GM19043 (cell line): Measurements from ENCODE around the gene TXNRD1.

Experiments used
- ATAC-seq: cut with Tn5 transposase; IDR thresholded peaks from one replicate; pipeline ENCODE4 v1.9.1; 2021; ENCODE audit warnings: low read depth; ENCODE audit not compliant: unreplicated experiment

The TXNRD1 gene

GRCh38 chr12:104297477-104298113, 82.0 kb downstream of the TXNRD1 start:
- no peak for ATAC-seq

DNA sequence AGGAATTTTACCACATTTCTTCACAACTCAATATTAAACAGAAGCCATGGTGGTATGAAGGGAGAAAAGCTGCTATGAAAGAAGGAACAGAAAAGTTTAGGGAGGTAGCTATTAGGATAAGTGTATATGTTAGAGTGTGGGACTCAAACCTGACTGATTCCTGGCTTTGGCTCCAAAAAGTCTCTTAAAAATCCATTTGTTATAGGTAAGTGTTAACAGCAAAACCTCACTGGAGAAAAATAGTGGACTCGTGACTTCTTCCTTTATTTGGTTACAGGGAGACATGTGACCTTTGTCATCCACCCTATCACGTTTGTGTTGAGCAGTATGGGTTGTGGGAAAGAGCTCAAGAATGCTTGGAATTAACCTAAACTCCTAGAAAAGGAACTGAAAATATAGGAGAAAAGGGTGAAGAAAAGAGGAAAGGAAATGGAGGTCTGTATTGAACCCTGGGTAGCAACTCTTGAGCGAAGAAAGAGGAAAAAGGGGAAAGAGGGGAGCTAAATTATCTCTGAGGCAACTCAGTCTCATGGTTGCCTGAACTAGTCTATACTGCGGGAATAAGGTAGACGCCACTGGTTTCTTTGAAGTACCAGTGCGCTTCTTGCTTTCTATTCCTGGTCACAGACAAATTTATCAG, 84.4 kb downstream of the TXNRD1 start:
- no peak for ATAC-seq

DNA sequence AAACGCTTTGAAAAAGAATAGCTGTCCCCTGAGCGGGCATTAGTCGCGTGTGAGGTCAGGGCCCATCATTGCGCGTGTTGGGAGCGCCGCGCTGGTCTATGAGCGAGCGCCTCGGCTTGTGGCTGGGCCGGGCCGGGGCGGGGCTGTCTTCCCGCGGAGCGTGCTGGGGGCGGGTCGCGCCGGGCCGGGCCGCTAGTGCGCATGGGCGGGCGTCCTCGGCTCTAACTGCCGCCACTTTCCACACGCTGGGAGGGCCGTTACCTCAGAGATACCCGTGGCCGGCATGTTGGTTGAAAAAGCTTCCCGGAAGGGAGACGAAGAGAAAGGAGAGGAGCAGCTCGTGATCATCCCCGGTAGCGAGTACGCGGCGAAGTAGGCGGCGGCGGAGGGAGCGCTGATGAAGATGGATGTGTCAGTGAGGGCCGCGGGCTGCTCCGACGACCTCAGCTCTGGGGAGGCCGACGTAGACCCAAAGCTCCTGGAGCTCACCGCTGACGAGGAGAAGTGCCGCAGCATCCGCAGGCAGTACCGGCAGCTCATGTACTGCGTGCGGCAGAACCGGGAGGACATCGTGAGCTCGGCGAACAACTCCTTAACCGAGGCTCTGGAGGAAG, 88.1 kb downstream of the TXNRD1 start, which contains the start of gene EID3:
Gene EID3, plus strand, starts transcription at position 202 of the 614 bp plus-strand sequence. Its CDS starts 196 bp downstream, at position 398.
- ATAC-seq, result peak; percentile 87

DNA sequence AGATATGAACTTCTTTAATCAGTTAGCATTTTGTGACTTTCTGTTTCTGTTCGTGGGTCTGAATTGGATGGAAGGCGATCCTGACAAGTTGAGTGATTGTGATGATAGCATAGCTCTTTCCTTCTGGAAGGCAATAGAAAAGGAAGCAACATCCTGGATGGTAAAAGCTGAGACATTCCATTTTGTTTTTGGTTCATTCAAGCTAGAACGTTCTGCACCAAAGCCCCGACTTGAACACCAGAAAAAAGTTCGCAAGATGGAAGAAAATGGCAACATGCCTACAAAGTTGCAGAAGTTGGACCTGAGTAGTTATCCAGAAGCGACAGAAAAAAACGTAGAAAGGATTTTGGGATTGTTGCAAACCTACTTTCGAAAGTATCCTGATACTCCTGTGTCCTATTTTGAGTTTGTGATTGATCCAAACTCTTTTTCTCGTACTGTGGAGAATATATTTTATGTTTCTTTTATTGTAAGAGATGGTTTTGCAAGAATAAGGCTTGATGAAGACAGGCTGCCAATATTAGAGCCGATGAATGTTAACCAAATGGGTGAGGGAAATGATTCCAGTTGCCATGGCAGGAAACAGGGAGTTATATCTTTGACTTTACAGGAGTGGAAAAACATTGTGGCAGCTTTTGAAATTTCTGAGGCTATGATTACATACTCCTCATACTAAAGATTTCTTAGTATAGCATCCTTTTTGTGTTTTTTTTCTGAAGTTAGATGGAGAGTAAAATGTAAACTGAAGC, 88.9 kb downstream of the TXNRD1 start:
- ATAC-seq, result no peak

DNA sequence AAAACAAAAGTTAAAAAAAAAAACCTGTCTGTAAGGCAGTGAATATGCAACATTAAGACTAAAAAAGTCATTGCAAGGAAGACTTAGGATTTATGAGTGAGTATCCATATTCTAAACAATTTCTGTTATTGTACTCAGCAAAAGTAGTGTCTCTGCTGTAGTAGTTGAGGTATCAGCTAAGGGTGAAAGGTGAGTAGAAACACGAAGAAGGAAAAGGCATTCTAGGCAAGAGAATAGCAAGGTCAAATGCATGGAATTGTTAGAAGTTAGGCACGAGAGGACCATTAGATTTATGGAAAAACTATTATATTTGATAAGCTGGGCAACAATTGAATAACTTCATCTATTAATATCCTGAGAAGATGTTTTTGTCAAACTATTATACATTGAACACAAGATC, 89.8 kb downstream of the TXNRD1 start:
- ATAC-seq, result no peak

DNA sequence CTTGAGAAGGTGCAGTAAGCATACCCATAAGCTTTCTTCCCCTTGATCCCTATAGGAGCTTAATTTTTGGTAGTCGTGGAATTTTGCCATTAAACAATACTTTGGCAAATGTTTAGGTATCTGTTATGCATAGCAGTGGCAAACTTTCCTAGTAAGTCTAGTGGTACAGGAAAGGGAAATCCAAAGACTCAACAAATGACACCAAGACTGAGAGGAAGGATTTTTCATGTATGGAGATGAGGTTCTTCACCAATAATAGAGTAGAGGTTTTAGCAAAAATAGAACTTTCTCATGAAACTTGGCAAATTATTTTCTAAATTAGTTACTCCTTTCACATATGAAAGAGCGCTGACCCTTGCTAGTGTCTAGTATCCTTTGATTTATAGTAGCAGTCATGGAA, 90.8 kb downstream of the TXNRD1 start:
- no peak for ATAC-seq

- no peak for ATAC-seq
Observed at GRCh38 chr12:104306943-104307654, 91.5 kb downstream of the TXNRD1 start.

DNA sequence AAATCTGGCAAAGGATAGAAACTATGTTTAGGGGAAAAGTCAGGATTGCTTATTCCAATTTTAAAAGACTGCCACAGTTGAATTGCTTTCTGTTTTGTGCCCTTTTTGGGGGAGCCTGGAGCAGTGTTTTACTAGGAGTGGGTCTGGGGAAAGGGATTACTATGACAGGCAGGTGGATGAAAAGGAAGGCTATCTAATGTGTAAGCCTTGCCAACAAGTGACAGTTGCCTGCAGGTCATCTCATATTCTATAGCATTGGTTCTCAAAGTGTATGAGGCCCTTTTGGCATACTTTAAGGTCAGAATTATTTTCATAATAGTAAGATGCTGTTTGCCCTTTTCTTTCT, 92.0 kb downstream of the TXNRD1 start:
- no peak for ATAC-seq

DNA sequence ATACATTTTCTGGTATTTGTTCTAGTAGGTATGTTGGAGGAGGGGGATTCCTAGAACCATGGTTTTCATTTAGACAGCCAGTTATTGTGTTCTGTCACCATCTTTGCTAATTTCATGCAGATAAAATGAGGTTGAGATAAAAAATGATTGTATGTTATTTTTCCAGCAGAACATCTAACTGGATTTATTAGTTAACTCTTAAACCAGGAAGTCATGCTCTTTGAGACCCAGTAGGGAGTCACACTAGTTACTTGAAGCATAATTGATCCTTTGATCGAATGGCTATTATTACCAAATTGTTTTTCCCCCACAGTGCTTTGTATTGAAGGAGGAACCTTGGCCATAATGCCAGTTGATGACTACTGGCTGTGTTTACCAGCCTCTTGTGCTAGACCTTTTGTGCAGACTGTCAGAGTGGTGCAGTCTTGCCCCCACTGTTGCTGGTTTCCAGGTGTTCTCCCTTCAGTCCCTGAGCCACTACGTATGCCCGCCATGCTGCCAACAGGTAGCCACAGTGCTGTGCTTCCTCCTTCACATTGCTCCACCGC, 93.9 kb downstream of the TXNRD1 start:
- ATAC-seq, result no peak

DNA sequence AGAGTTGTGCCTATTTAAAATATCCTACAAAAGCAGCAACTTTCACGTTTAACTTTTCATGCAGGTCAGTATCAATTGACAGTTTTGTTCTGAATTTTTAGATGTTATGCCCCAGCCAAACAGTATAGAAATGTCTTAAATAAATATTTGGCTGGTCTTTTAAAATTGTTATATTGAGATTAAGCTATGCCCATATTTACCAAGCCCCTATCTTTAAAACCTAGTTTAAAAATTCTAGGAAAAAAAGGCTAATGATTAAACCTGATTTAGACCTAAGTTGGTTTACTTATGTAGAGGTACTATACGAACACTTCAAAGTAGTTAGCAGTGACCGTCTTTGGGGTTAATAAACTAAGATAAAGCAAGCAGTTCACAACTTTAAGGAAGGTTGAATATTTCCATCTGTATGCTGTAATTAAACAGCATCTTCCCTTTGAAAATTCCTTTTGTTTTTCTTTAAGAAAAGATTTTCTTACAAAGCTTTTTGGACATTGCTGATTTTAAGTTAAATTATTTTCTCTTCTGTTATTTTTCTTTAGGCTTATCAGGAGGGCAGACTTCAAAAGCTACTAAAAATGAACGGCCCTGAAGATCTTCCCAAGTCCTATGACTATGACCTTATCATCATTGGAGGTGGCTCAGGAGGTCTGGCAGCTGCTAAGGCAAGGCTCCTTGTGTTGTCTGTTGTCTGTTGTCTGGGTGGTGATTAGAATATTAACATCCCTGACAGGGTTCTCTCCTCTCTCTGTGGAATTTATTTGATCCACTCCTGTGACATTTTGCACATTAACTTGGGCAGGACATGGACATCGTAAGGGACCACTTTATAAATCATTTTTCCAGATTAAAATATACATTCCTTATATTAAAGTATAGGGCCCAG, 95.4 kb downstream of the TXNRD1 start:
- no peak for ATAC-seq

- no peak for ATAC-seq
Observed at GRCh38 chr12:104312202-104312601, 96.6 kb downstream of the TXNRD1 start.

DNA sequence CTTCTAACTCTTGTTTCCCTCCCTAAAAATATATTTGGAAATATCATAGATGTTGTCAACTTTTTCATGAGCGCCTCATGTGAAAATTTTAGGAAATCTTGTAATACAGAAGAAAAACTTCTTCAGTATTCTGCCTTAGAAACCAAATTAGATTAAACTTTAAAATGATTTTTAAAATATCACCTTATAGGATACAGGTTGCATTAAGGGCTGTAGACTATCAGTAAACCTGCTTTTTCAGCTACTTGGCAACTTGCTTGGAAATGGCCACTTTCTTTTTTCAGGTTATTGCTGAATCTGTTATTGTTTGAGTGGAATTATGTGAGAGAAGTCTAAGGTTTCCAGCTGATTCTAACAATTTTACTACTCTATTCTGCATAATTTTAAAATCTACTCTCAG, 97.1 kb downstream of the TXNRD1 start:
- ATAC-seq, result no peak

DNA sequence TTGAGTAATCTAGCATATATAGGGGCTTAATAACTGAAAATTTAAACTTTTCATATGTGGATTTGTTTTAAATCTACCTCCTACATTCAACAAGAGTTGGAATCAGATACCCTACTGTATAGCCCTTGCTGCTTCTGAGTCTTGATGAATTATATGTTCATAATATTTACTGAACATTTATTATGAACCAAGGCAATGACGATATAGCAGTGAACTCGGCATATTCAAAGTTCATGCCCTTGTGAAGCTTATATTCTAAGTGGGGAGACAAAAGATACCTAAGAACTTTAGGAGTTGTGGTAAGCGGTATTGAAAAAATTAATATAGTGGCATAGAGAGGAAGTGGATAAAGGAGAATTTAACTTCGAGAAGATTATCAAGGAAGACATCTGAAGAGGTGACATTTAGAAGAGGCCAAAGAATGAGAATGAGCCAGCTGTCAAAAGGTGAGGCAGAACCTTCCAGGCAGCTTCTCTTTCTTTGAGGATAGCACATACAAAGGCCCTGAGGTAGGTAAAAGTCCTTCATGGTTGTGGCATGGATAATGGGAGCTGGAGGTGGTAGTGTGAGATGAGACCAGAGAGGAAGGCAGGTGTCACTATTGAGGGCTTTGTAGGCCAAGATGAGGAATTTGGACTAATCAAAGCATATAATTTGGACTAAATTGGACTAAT, 98.1 kb downstream of the TXNRD1 start:
- no peak for ATAC-seq

DNA sequence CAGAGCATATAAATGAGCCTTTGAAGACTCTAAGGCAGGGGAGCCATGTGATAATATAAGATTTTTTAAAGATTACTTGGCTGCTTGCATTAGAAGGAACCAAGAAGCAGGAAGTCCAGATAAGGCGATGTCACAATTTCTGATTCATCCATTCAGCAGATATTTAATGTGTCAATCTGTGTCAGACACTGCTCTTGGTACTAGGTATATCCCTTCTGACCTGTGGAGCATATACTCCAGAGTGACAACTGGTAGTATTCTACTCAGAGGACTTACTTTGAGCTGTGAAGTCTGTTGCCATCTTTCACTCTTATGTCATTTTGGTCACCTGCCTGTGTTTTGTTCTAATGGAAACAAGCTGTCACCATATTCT, 98.6 kb downstream of the TXNRD1 start:
- ATAC-seq, result no peak

- no peak for ATAC-seq
Observed at GRCh38 chr12:104315326-104316224, 100.0 kb downstream of the TXNRD1 start.

DNA sequence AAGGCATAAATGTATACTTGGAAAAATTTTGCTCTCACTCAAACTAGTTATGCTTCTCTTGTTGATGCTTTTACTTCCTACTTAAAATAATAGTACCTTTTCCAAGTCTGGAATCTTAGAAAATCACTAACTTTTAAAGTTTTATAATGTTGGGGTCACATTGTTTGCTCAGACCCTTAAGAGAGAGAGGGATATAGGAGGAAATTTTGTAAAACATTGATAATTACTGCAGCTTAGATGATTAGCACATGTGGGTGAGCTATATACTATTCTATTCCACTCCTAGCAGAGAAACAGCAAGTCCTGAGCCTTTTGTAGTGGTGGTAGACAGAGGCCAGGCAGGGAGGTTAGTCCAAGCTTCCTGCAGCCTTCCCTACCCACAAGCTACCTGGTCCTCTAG, 101.4 kb downstream of the TXNRD1 start:
- no peak for ATAC-seq

- ATAC-seq, result no peak
Observed at GRCh38 chr12:104317538-104318210, 102.1 kb downstream of the TXNRD1 start.

DNA sequence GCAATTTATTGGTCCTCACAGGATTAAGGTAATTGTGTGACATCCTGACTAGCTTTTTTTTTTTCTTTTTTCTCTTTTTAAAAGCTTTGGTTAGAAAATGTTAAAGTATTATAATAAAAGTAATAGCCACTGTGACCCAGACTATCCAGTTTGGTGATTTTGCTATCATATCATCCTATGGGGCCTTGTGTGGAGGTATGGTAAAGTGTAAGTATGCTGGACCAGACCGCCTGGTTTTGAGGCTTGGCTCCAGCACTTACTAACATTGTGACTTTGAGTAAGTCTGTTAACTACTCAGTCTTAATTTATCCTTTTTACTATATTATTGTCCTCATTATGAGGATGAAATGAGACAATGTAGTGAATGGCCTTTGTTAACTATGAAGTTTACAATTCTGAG, 103.4 kb downstream of the TXNRD1 start:
- no peak for ATAC-seq
